HuH-7 (cell line): ENCODE measurements around the gene FFAR4.
A peak's percentile ranks its signal among the peaks of the same experiment; 100 is the strongest.

Source experiments
- DNase-seq: peaks from one replicate; pipeline ENCODE4 v3.0.0; 2011; ENCODE audit warnings: low spot score

Gene FFAR4

DNA sequence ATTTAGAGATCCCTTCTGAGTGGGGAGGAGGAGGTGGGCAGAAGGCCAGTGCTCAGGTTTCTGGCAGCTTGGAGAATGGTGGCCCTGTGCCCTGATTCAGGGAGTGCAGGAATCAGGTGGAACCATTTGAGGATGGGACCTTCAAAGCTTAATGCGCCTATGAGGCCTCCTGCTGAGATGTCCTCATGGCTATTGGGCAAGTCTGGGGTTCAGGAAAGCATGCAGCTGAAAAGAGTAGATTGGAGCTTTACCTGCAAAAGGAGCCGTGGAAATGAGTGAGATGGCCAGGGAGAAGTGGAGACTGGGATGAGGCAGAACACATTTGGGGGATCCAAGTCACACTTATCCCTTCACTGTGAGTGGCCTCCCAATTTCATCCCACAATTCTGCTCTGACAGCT, 6.1 kb downstream of the FFAR4 start:
- no peak for DNase-seq

DNA sequence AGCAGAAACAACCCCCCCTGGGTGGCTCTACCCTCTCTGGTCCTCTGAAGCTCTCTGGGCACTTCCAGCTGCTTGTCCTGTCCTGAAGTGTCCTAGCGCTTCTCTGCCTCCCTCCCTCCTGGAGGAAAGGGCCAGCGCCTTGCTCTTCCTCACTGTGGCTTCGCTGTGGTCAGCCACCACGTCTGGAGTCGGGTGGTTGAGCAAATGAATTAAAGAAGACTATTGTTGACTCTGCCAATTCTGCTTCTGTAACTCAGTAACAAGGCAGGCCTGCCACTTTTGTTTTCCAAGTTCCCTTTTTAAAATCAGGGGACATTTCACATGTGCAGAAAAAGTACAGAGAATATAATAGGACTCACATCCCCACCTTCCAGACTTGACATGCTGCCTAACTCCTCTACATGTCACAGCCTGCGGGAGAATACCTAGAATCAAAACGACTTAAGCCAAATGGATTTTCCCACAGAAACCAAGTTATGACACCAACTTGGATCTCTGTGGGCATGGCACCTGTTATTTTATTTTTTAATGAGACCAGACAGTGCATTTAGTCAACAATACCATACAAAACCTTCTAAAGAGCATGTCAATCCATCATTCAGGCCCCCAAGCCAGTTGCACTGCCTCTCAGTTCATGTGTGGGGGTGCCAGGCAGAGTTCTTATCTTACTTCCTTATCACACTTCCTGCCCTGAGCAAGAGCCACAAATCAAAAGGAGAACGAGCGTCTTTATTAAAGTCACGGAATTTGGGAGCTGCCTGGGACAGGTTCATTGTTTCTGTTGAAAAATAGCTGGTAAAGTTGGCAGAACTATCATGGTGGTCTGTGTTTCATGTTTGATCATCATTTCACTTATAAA, 6.8 kb downstream of the FFAR4 start:
- DNase-seq: no peak

DNA sequence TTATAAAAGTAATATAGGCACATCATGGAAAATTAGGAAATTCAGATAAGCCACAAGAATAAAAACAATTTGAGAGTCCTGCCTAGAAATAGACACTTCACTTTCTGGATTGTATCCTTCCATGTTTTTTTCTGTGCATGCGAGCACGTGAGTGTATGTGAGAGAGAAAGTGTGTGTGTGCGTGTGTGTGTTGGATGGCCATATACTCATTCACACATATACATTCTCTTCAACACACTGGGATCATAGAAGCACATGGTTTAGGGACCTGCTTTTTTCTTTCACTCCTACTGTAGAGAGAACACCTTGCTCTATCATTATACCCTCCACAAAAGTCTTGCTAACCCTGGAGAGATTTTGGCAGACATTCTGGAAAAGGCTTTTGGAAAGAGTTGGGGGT, 7.5 kb downstream of the FFAR4 start:
- DNase-seq: no peak

DNA sequence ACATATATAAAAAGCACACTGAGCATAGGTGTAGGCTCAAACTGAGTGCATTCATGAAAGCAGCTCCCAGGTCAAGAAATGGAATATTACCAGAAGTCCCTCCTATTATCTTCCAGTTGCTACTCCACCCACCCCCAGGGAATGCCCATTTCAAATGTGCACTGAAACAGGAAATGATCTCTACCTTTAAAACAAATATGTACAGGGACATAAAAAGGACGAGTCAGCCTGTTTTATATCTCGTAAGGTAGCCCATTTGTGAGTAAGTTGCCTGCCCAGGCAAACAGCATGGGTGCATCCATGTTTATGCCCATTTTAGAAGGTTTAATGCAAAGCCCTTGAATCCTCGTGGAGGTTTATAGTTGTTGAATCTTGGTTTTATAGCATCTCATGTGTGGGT, 10.4 kb downstream of the FFAR4 start:
- DNase-seq: no peak

DNA sequence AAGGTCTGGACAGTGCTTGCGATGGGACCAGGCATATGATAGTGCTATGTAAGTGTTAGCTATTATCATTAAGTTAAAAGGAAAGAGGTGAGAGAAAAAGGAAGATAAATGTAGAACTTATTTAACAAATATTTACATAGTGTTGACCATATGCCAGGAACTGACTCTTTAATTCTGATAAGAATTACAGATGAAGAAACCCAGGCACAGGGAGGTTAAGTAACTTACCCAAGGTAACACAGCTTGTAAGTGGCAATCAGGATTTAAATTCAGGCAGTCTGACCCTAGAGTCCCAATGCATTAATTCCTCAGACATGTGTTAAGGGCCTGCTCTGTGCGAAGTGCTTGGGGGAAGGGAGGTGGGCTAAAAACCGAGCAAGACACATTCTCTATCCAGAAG, 11.1 kb downstream of the FFAR4 start:
- no peak for DNase-seq

DNA sequence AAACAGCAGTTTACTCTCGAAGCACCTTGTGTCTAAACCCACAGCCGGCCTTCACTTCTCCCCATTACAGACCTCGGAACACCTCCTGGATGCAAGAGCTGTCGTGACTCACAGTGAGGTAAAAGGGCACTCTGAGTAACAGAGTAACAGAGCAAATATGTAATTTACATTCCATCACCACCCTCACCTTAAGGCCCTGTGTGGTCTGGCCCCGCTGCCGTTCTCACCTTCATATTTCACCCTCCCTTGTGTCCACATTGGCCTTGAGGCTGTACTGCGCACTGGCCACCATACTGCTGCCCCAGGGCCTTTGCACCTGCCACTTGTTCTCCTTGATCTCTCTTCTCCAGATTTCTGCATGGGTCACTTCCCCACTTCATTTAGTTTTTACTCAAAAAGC, 12.6 kb downstream of the FFAR4 start:
- peak; percentile 45 for DNase-seq

DNA sequence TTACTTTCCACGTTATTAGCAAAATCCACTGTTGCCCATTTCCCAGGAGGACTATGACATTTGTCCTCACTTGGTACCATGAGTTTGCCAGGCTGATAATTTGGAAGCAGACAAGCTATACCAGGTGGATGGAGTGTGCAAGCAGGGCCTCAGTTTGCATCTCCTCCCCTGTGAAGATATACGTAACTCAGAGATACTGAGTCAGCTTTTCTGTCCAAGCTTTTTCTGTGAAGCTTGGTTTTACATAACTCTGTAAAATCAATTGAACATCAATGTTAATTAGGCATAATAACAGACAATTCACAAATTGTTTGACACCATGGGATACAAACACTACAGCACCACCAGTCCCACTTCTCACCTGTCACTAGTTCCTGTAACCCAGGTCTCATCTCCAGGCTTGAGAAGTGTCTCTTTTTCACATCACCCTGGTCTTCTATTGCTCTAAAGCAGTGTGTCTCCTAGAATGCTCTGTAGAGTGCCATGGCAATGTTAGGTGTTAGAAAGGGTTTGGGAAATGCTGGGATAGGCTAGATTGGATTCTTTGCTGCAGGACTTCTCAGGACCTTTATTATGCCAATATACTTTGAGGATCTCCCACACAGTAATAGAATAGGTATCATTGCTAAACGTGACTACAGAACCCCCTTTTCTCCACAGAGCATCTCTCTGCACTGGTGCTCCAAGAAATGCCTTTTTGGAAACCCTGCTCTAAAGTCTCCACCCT, 13.7 kb downstream of the FFAR4 start:
- DNase-seq: no peak

DNA sequence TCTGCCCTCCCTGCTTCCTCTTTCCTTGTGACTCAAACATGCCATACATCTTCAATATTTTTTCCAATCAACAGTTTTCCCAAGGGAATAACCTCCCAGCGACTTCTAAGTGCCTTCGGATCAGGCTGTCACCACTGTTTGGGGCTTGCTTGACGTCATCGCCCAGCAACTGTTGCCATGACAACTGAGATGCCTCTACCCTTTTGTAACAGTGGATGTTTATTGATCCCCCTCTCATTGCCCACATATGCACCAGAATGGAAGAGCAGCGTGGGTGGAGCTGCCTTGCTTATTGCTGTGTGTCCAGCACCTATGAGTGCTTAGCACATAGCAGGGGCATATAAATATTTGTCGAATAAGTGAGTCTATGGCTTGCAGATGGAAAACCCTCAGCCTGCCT, 14.4 kb downstream of the FFAR4 start:
- no peak for DNase-seq

DNA sequence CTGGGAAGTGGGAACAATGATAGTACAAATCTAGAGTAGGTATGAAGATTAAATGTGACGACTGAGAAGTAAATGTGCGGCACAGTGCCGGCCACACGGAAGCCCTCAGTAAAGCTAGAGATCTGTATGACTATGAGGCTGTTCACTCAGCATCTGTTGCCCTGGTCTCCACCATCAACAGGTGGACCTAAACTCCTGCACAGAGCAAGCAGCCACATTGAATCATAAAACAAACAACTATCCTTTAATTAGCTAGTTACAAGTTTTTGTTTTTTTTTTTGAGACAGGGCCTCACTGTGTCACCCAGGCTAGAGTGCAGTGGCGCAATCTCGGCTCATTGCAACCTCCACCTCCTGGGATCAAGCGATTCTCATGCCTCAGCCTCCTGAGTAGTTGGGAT, 18.0 kb downstream of the FFAR4 start:
- no peak for DNase-seq

DNA sequence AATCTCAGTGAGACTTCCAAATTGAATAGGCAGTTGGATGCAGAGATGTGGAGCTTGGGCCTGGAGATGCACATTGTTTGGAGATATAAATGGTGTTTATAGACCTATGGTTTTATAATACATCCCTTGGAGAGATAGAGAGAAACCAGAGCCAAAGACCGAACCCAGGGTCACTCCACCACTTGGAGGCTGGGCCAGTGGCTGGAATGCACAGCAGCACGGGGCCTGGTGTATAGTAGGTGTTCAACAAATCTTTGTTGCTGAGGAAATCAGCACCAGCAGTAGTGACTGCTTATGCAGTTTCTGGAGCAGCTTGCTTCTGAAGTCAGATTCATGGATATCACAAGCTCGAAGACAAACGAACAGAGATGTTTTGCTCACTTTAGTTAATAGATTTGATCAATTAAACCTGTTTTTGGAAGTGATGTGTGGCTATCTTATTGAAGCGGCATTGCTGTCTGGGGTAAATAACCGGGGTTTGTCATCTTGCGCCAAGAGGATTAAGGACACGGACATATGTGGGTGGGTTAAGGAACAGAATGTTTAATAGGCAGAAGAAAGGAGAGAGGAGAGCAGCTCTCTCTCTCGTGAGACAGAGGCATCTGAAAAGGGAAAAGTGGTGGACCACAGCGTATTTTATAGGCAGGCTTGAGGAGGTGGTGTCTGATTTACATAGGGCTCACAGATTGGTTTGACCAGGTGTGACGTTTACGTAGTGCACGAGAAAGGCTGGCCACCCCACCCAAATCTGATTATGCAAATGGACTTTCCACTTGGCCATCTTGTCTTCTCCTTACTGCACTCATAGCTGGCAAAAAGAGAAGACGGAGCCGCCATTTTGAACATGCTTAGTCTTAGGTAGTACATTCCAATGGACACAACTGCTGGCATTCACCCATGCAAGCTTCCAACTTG, 23.4 kb downstream of the FFAR4 start:
- DNase-seq: no peak

DNA sequence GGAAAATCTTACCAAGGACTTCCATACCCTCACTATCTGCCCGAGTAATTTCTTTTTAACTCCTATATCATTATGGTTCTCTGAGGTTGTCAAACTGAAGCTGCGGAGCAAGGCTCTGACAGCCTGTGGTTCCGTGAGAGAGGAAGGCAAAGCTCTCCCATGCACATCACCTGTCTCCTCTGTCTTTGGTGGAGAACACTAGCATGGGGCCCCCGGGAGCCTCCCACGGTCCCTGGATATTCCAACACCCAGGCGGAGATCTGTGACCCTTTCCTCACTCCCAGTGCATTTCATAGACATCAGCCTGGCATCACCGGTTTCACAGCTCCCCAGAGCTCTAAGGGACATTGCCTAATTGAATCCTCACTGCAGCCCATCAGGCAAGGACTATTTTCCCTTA, 24.2 kb downstream of the FFAR4 start:
- DNase-seq: no peak

DNA sequence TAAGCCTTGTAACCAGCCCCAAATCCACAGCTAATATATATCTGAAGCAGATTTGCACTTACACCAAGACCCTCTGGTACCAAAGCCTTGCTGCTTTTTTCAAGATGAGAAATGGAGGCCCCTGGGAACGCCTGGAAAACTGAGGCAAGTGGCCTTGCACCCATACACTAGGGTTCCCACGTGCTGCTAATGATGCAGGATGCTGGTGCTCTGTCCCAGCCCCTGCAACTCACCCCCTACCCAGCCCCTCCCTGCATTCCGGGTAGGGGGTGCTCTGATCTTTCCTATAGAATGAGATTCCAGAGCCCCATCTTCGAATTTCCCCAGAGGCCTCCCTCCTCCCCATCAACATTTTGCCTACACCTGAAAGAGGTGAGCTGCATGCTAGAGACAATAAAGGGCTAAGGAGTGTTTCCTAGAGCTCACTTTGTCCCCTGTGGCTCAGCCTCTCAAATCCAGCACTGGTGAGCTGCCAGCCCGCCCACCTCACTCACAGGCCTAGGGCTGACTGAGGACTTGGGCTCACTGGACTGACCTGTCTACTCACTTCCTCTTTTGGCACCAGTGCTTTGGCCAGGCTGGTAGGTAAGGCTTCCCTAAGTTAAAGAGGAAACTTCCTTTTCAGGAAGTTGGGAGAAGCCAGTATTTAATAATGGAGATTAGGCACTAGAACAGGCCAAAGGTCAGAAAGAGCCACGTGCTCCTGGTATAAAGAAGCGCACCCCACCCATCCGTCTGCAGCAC, 24.8 kb downstream of the FFAR4 start:
- DNase-seq: no peak

DNA sequence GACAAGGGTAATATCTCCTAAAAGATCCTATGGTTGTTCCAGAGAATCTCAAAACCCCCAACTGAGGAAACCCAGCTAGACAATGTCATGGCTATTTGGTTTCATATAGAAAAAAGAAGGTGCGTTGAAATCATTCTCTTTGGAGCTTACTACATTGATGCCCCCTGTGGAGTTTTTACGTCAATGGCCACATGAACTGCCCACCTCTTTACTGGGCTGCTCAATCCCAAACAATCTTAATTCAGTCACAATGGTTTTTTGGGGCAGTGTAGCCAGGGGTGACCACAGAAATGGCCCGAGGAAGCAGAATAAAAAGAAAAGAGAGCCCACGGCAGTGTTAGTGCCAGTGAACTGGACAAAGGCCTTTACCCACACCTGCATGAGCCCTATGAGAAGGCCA, 26.8 kb downstream of the FFAR4 start:
- no peak for DNase-seq

DNA sequence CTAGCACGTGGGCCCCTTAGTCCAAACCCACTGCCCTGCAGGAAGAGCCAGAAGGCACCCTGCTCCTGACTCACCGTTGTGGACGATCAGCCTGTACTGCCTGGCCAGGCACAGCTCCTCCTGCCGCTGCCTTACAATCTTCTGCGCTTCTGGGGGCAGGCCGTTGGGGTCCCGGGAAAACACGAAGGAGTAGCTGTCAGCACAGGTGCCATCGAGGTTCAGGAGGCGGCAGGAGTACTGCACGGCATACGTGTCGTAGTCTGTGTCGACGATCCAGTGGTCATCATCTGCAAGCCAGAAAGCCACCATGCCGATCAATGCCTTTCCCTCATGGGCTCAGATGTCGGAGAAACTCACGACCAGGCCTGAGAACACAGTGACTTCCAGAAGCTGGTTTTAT, 27.3 kb downstream of the FFAR4 start:
- DNase-seq: no peak

DNA sequence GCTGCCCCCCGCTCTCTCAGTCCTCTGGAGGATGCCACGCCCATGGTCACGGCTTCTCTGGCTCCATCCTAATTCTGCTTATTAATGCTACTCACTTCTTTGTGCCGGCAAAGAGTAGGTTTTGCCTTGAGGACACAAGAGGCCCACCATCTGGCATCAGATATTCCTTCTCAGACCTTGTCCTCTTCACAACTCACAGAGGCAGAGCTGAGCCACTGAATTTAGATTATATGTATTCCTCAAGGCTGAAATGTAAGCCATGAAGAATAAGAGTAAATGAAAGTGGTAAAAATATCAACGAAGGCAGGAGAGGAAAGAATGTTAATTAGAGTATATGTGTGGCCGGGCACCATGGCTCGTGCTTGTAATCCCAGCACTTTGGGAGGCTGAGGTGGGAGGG, 28.1 kb downstream of the FFAR4 start:
- no peak for DNase-seq

DNA sequence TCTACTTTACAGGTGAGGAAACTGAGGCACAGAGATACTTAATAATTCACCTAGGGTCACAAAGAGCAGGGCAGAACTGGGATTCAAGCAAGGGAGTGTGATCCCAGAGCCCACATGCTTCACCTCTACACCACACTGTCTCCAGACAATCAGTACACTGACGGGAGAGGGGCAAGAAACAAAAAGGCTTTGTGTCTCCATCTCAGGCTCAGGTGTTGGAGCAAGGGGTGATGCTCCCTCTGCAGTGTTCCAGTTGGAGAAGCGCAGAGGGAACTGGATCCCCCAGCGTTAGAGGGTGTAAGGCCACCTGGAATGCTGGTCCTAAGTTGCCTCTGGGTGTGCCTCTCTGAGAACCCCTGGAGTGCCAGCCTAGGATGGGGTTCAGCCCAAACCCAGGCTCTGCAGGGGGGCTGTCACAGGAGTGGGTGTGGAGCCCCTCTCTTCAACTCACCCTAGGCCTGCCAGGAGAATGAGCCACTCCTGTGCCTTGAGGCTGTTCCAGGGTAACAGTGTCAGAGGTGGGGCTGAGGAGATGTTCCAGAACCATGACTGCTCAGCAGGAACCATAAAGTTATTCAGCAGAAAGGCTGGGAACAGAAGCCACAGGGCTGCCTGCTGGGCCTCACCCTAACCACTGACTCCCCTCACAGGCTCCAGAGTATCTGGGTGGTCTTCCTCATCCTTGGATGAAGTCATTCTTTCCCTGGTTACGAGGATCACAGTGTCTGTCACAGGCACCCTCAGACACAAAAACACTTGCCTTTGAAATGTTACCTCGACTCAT, 29.1 kb downstream of the FFAR4 start:
- no peak for DNase-seq

DNA sequence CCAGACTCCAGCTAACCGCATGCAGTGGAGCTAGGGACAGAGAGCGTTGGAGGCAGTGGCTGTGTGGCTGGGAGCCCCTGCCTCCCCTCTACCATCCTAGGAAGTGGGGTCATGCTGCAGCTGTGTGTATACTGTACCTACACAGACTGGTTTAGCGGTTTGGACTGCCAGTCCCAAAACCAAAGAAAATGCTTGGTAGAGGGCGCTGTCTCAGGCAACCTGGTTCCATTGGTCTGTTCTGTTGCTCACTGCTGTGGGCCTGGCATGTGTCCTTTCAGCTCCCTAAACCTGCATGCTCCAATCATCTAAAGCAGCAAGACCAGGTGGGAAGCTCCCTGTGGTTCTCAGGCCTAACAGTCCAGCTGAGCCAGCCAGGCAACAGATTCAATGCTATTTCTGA, 30.1 kb downstream of the FFAR4 start:
- DNase-seq: no peak

DNA sequence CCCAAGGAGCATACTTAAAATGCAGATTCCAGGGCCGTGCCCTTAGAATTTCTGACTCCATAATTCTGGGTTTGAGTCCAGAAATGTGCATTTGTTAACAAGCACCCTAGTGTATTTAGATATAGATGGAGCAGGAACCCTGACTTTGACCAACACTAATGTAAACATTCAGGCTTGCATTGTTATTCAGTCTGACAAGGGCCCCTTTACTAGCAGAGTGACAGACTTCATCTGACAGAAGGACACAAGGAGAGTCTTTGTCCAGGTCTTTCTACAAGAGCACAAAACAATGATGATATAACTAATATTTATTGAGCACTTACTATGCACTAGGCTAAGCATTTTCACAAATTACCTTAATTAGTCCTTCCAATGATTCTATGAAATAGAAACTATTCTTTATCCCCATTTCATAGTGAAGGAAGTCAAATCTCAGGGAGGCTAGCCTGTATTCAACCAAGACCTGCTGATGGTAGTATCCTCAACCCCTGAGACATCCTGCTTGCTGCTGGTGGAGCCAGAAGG, 30.7 kb downstream of the FFAR4 start:
- DNase-seq: no peak

DNA sequence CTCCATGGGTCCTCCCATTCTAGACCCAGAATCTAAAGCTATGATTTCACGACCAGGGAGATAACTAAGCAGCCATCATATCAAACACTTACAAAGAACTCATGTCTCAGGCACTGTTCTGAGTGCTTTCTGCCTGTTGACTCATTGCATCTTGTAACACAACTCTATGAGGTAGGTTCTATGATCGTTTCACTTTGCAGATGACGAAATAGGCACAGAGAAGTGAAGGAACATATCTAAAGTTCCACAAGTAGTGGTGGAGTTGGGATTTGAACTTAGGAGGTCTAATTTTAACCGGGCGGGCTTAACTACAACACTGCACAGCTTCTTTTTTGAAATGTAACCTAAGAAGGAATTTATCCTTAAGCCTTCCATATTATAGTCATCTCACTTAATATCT, 31.7 kb downstream of the FFAR4 start:
- no peak for DNase-seq

DNA sequence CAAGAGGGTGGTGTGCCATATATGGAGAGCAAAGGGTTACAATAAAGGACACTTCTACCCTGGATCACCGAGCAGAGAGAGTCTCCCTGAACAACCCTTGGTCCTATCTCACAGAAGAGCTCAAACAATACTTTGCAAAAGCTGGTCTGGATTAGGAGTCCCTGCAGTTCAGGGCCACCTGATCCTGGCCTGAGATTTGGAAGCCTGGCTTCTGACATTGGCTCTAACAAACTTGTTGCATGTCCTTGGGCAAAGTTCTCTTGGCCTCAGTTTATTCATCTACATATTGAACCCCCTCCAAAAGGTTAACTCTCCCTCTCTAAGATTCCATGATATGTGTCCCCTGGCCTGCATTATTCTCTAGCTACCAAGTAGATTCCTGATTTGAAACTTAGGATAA, 32.9 kb downstream of the FFAR4 start:
- DNase-seq: no peak

DNA sequence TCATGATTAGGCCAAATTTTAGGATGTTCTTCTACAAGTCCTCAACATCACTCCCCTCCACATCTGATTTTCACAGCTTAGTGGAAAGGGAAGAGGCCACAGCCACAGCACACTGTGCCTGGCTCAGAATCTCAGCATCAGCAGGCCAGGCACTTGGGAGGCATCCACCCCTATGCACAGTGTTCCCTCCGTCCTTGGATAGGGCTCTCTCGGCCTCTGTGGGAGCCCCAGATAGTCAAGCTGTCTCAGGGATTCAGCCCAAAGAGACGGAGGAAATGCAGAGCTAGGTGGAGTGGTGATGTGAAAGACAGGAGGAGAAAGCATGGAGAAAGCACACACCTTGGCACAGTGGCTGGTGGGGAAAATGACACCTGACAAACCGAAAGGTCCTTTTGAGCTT, 33.3 kb downstream of the FFAR4 start:
- no peak for DNase-seq
